Epithelial cell of esophagus (primary cell): Measurements from ENCODE around the gene CDCP2.

ENCODE experiments used
- DNase-seq: peaks from one replicate; pipeline ENCODE4 v3.0.0; 2010; ENCODE audit warnings: low read depth
- H3K4me3 ChIP-seq: 2 replicates; pipeline ENCODE4 v1.5.1; 2011; ENCODE audit warnings: mild to moderate bottlenecking, low read length, control low read depth
- TF ChIP-seq, protein P1 (sequence below): IDR thresholded peaks from 2 replicates; pipeline ENCODE4 v1.5.1; 2011; ENCODE audit warnings: low read depth, mild to moderate bottlenecking, low read length, control low read depth, inconsistent platforms; ENCODE audit not compliant: insufficient read depth; ENCODE audit errors: missing control alignments

CDCP2 gene

GRCh38 chr1:54094001-54094729 is 58.6 kb downstream of the CDCP2 start:
- TF ChIP-seq, protein P1, sequence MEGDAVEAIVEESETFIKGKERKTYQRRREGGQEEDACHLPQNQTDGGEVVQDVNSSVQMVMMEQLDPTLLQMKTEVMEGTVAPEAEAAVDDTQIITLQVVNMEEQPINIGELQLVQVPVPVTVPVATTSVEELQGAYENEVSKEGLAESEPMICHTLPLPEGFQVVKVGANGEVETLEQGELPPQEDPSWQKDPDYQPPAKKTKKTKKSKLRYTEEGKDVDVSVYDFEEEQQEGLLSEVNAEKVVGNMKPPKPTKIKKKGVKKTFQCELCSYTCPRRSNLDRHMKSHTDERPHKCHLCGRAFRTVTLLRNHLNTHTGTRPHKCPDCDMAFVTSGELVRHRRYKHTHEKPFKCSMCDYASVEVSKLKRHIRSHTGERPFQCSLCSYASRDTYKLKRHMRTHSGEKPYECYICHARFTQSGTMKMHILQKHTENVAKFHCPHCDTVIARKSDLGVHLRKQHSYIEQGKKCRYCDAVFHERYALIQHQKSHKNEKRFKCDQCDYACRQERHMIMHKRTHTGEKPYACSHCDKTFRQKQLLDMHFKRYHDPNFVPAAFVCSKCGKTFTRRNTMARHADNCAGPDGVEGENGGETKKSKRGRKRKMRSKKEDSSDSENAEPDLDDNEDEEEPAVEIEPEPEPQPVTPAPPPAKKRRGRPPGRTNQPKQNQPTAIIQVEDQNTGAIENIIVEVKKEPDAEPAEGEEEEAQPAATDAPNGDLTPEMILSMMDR = no peak
- no peak for DNase-seq
- H3K4me3 ChIP-seq = no peak overlapping the region

DNA sequence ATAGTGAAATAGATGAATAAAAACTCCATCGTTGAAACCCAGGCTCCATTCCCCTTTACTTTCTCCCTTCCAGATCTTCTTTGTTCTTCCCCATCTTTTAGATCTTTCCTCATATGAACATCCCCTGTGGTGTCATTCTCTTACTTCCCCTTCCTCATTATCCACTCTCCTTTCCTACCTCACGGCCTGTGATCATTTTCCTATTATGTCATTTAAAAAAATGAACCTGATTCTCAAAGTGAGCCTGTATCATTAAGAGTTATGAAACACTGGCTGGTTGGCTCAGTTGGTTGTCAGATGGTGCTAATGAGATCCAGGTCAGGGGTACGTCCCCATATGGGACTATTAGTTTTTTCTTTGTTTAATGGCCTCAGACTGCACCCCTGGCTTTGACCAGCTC is 61.1 kb downstream of the CDCP2 start:
- no peak overlapping the region for H3K4me3 ChIP-seq
- no peak for DNase-seq
- TF ChIP-seq, protein P1 = no peak

DNA sequence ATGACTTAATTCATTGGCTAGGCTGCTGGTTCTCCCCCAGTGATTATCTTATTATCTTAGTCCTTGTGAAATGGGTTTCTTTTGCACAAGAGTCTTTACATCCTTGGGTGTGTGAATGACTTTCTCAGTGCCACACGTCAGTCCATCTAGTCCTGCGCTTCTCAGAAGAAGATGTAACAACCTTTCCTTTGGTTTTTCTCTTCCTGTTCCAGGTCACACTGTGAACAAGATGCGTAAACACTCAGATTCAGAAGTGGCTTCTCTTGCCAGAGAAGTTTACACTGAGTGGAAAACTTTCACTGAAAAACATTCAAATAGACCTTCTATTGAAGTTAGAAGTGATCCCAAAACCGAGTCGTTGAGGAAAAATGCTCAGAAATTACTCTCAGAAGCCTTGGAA is 64.4 kb downstream of the CDCP2 start:
- TF ChIP-seq, protein P1 = no peak
- H3K4me3 ChIP-seq = no peak overlapping the region
- DNase-seq = no peak

DNA sequence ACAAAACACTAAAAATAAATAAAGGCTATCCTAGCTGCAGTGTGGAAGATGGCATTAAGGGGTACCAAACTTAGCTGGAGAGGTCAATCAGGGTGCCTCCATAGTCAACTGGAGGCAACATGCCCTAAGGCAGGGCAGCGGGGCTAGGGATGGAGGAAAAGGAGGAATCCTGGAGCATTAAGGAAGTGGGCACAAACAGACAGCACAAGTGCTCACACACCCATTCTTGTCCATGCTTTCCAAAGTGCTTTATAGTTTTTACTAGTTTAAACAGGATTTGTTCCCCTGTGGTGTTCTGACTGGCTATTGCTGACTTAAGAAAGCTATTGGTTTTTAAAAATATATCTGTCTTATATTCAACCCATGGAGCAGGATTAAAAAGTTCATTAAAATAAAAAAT is 66.0 kb downstream of the CDCP2 start:
- no peak overlapping the region for H3K4me3 ChIP-seq
- TF ChIP-seq, protein P1 = no peak

DNA sequence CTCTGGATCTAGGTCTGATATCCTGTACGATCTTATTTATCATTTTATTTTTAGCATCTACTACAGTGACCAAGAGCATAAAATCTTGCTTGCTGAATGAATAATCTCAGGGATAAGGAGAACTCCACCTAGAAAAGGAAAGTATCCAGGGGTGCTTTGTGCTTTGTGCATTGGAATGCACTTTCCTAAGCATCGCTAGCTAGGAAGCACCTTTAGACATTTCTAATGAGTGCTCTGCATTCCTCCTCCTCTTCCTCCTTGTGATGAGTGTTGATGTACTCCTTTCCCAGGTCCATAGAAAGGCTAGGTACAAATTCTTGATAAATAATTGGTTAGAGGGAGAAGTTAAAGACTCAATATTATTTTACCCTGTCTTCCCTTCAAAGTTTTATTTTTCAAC is 68.0 kb downstream of the CDCP2 start:
- H3K4me3 ChIP-seq = no peak overlapping the region
- DNase-seq = no peak
- TF ChIP-seq, protein P1 = no peak

More for the DNA sequence above, 66.0 kb downstream of the CDCP2 start:
- no peak for DNase-seq
